NCI-H82 treated with DMSO at 0.1 percent for 48 hours (cell line): ENCODE data around the gene POLL.
A peak's percentile ranks its signal among the peaks of the same experiment; 100 is the strongest.
"Not testable (repeated sequence)": the region's sequence is repeated elsewhere in the genome, so short reads cannot be mapped to it uniquely, and the experiment has no call there.

Experiments used
- DNase-seq: peaks from one replicate; lab custom pipeline; 2025; ENCODE audit not compliant: unreplicated experiment; lab: John Stamatoyannopoulos, UW

Gene POLL

DNA sequence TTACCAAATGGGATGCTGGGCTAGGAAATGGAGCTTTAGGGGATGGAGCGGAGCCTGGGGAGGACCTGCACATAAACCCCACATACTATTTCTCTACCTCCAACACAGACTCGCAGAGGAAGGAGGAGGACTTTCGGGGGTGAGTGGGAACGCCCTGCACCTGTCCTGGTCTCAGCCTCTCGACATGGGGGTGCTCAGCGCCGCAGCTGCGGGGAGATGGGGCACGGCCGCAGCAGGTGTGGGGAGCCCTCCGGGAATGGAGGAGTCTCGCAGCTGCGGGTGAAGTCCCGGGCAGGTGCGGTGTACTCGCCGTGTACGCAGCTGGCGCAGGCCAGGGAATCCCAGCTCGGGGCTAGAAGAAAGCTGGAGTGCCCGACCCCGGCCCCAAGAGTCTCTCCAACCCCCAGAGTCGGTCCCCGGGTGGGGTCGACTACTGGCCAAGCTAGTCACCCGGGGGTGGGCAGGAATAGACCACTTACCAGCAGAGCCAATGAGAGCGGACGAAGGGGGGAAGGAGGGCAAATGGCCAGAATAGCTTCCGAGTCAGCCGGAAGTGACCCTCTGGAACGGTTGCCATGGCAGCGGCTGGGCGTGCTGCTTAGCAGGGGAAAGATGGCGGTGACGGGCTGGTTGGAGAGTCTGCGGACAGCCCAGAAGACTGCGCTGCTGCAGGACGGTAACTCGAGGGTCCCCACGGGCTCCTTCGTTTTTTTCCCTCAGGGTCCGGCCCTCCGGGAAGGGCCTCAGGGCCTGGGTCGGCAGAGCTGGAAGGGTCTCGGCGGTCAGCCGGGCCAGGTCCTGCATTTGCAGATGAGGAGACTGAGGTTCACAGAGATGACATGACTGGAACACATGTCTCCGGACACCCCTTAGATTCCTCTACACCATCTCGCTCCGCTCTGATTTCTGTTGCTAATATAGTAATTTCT is at the start of gene POLL, which contains the start of gene DPCD:
POLL (minus strand) TSS at position 533 of the 929 bp plus-strand sequence. CDS start 897 bp downstream, outside the sequence.
DPCD (plus strand) TSS at position 597 of the 929 bp plus-strand sequence; CDS start at position 613, 16 bp downstream.
- peak; percentile 81 for DNase-seq

DNA sequence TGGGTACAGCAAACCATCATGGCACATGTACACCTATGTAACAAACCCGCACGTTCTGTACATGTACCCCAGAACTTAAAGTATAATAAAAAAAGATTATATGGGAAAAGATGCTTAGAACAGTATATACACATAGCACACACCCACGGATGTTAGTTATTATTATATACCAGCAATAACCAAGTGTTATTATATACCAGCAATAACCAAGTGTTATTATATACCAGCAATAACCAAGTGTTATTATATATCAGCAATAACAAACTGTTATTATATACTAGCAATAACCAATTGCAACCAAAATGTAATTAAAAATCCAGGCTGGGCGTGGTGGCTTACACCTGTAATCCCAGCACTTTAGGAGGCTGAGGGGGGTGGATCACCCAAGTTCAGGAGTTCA is 45.5 kb upstream of the POLL start:
- not testable (repeated sequence) for DNase-seq

GRCh38 chr10:101631821-101632475 is 43.9 kb upstream of the POLL start:
- DNase-seq, result no peak

- DNase-seq, result no peak
Observed at GRCh38 chr10:101630633-101630920, 42.5 kb upstream of the POLL start.

GRCh38 chr10:101629837-101630632 is 42.0 kb upstream of the POLL start:
- no peak for DNase-seq

- DNase-seq, result peak; percentile 63
Observed at GRCh38 chr10:101625821-101626412, 37.9 kb upstream of the POLL start.

DNA sequence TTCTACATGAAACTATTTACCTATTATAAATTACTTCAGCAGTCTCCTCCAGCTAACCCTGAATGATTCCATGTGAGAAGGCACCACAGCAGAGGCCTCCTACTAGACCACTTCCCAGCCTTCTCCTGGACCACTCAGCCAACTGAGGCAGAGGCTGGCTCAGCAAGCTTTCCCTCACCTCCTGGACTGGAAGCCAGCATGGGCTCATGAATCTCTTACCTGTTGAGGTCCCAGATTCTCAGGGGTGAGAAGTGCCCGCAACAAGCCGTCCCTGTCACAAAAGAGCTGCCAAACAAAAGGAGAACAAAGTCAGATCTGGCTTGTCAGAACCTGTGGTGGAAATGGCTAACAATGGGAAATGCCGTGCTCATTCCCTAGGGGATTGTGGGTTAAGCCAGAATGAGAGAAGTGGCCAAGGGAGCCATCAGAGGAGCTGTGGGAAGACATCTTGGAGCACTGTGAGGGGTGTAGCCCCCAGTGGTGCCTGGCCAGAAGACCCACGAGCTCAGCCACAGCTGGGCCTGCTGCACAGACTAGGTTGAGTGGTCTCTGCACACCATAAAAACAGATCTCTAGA is 36.6 kb upstream of the POLL start:
- no peak for DNase-seq

DNA sequence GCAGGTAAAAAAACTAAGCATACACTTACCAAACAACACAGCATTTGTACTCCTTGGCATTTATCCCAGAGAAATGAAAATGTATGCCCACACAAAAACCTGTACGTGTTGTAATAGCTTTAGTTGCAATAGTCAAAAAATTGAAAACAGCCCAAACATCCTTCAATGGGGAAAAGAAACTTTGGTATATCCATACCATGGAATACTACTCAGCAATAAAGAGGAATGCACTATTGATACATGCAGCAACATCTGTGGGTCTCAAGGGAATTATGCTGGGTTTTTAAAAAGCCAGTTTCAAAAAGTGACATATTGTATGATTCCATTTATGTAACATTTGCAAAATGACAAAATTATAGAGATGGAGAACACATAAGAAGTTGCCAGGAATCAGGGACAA is 35.5 kb upstream of the POLL start:
- no peak for DNase-seq

GRCh38 chr10:101619983-101620382 is 31.9 kb upstream of the POLL start:
- DNase-seq, result peak; percentile 77

DNA sequence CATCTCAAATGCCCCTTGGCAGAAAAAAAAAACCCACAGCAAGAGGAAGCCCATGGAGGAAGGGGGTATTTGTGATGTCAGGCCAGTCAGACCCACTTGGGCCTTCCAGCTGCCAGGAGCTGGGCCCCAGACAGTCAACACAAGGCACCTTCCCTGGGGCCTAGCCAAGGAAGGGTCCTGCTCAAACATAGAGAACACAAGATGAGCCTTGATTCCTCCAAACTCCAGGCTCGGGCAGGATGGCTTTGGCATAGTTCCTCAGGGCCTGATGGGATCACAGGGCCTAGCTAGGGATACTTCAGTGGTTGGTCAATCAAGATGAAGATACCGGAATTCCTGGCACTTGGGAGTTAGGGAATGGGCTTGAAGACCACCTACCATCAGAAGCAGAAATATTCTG is 30.8 kb upstream of the POLL start:
- no peak for DNase-seq

GRCh38 chr10:101617824-101618568 is 29.9 kb upstream of the POLL start:
- no peak for DNase-seq

GRCh38 chr10:101617102-101617823 is 29.2 kb upstream of the POLL start:
- DNase-seq, result no peak

DNA sequence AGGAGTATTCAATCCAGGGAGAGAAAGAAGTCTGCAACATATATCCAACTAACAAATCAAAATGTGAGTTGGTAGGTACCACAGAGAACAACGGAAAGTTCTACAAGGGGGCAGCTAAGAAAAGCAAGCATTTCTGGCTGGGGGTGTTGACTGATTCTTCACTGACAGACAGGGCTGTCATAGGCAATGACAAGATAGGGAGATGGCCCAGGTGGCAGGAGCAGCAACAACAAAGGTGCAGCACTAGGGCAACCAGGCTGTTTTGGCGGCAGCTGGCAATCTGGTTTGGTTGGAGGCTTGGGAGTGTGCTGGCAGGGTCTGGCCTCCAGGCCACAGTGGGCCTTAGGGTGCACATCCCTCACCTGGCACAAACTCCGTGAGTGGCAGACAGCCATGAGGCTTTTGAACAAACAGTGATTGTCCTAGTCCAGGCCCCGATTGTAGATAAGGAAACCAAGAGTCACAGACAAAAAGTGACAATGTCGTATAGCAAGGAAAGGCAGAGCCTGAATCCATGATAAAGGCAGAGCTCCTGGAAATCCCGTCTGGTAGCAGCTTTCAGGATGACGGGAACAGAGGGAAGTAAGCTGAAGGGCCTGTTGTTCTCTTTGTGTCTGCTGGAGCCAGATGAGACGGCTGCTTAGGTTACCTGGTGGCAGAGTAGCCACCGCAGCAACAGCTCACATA is 28.5 kb upstream of the POLL start:
- DNase-seq, result no peak

DNA sequence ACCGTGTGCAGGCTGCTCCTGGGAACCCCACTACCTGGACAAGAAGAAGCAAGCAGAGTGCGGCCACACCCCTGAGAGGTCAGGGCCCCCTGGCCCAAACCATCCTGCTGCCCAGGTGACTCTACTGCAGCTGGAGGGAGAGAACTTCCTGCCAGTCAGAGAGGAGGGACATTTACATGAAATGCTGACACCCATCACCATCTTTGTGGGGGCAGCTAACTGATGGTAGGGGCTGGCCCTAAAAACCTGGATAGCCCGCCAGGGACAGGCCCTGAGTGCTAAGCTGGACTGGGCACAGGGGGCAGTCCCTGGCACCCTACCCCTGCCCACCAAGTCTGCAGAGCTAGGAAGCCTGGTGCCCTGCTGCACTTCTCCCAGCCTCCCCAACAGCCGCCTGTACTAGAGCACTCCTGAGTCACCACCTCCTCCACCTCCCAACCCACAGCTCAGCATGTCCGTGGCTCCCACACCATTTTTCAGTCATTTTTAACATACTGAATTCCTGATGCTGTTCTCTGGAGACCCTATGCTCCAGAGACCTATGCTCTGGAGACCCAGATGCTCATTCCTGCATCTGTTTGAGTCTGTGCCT is 27.6 kb upstream of the POLL start:
- no peak for DNase-seq

- no peak for DNase-seq
Observed at GRCh38 chr10:101614663-101615524, 26.8 kb upstream of the POLL start.

GRCh38 chr10:101613646-101614045 is 25.6 kb upstream of the POLL start:
- DNase-seq, result no peak

DNA sequence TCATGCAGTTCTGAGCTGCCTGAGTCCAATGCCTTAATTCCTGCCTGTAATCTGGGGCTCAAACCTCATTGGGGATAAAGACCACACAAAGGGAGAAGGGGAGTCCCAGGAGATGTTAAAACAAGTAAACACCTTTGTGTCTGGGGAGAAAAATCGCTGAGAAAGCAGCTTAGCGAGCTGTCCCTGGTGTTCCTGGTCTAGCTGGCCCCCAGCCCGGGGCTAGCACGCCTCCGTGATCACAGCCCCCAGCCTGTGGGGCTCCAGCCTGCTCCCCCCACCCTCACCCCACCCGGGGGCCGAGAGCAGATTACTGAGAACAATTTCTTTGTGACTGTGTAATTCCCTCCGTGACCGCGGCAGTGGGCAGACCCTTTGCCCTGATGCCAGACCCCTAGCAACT is 24.8 kb upstream of the POLL start:
- DNase-seq, result no peak

DNA sequence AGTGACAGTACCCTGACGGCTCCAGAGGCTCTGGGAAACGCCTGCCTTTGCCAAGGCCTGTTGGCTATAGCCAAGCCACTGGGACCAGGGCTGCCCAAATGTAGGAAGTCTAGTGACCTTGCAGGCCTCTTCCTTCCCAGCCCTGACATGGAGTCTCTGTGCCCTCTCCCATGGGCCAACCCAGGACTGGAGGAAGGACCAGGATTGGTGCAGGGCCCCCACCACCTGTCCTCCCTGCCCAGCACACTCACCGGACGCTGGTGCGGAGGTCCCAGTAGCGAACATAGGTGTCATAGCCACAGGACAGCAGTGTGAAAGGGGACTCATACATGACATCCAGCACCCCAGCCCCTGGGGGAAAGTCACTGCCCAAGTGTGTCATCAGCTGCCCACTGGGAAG is 24.0 kb upstream of the POLL start:
- DNase-seq, result no peak
